AML-193 (cell line): ENCODE measurements around the gene LSM12.
"Not testable (repeated sequence)": the region's sequence is repeated elsewhere in the genome, so short reads cannot be mapped to it uniquely, and the experiment has no call there.

Experiments used
- DNase-seq, 2 experiments: peaks; one replicate each; lab custom pipeline; 2025; lab: John Stamatoyannopoulos, UW

Gene LSM12

DNA sequence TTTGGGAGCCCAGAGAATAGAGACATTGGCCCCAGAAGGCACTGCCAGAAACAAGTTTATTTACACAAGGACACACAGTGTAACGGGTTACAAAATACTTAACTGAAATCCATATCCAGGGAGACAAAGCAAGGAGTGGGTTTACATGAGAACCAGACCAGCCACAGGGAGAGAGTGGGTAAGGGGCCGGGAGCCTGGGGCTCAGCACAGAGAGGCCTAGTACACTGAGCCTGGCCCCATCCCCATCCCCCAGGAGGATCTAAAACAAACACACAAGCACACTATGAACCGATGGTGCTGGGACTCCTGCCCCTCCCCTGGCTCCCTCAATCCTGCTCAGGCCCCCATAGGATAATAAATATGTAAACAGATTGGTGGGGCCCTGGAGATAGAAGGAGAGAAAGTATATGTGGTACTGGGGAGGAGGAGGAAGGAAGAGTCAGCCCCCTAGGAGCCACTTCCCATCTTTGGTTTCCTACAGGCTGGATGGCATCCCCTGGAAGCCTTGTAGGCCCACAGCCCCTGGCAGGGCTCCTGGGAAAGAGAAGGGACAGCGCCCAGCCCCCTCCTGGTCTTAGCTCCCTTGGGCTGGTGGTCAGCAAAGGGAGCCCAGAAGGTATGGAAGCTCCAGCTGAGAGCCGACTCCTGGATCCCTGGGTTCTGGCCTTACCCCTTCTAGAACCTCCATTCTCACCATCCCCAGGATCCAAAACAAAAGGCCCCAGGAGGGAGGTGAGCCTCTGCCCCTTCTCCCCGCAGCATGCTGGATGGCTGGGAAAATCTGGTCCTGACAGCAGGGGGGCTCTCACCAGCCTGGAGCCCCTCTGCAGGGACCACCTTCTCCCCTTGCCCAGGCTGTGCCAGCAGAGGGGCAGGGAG lies 10.5 kb upstream of the LSM12 start:
- no peak for DNase-seq

DNA sequence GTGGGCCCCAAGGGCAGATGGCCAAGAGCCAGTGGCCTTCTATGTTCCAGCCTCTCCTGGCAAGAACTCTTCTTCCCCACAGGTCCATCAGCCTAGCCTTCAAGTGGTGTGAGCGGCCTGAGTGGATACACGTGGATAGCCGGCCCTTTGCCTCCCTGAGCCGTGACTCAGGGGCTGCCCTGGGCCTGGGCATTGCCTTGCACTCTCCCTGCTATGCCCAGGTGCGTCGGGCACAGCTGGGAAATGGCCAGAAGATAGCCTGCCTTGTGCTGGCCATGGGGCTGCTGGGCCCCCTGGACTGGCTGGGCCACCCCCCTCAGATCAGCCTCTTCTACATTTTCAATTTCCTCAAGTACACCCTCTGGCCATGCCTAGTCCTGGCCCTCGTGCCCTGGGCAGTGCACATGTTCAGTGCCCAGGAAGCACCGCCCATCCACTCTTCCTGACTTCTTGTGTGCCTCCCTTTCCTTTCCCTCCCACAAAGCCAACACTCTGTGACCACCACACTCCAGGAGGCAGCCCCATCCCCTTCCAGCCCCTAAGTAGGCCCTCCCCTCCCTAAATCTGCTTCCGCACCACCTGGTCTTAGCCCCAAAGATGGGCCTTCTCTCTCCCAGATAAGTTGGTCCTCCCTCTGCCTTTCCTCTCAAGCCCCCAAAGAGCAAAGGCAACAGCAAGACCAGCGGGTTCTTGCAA lies 9.3 kb upstream of the LSM12 start:
- DNase-seq, result no peak

DNA sequence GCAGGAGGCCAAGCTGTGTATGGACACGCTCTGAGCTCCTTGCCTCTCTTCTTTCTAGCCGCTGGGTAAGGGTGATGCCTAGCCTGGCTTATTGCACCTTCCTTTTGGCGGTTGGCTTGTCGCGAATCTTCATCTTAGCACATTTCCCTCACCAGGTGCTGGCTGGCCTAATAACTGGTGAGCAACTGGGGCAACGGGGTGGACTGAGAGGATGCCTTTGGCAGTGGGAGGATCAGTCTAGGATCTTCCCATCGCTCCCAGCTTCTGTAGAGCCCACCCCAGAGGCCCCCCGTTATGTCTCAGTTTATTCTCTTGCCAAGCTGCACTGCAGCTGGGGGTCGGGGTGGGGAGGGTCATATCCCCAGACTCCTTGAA lies 8.4 kb upstream of the LSM12 start:
- no peak for DNase-seq

DNA sequence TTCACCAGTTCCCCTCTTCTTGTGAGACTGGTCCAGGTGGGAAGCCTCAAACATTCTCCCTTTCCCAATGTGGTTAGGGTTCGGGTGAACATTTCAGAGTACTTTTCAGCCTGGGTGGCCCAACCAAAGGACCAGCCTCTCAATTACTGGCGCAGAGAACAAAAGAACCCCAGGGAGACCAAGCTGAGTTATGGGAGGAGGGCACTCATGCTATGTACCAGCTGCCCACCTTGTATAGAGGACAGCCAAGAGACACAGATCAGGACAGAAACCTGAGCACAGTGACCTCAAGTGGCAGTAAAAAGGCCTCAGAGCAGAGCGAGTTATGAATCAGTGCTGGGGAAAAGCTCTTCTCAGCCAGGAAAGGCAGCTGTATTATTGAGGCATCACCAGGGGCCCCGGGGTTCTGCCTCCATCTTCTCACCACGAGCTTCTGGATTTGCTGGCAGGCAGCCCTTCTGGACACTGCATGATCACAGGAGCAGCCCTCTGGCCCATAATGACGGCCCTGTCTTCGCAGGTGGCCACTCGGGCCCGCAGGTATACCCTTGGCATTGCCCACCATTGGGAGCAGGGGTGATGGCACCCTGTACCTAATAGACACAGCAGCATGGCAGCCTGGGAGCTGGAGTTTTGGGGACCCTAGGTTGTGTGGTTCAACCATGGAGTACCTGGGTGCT lies 7.9 kb upstream of the LSM12 start:
- DNase-seq, result no peak

- DNase-seq, result peak; percentile 42 to 47
These were observed 5.3 kb upstream of the LSM12 start for GRCh38 chr17:44071772-44072171.

GRCh38 chr17:44071198-44071520 lies 4.7 kb upstream of the LSM12 start:
- no peak for DNase-seq

DNA sequence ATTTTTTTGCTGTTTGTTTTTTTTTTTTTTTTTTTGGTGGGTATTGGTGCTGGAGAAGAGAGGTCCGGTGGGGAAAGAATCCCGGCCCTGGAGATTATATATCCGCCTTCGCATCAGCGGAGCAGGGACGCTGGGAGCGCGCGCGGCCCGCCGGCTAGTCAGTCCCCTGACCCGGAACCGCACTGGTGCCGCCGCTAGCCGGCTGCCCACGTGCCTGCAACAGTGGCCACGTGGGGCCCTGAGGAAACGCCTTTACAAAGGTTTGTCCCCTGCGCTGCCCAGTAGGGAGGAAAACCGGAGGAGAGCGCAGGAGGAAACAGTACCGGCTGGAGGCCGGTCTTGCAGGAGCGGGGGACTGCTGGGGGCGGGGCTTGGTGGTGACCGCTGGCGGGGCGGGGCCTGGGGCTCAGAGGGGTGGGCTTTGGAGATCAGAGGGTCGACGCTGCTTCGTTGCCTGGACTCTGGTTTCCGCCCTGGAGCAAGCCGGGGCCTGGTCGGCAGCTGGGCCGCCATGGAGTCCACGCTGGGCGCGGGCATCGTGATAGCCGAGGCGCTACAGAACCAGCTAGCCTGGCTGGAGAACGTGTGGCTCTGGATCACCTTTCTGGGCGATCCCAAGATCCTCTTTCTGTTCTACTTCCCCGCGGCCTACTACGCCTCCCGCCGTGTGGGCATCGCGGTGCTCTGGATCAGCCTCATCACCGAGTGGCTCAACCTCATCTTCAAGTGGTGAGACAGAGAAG lies 4.2 kb upstream of the LSM12 start, which contains the start of gene G6PC3:
Gene G6PC3 (plus strand): TSS at position 281 of the 743 bp plus-strand sequence. CDS start 231 bp downstream, at position 512.
- DNase-seq, result peak; percentile 97

- peak in 1 of 2 experiments; percentile 28 for DNase-seq
These were observed 3.5 kb upstream of the LSM12 start for GRCh38 chr17:44069974-44070454.

DNA sequence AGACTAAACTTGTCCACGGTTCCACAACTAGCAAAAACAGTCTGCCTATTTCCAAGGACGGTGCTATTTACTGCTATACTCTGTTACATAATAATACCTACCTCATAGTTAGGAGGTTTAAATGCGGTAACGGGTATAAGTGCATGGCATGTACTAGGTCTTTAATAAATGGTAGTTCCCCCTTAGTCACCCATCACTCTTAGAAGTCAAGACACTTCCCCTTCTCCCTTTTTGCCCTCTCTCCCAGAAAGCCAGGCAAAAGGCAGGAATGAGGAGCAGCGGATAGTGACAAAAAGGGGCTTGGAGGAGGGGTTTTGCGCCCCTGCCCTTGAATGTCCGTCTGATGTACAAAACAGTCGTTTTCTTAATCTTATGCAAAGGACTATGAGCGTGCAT lies 1.1 kb upstream of the LSM12 start:
- DNase-seq, result no peak

DNA sequence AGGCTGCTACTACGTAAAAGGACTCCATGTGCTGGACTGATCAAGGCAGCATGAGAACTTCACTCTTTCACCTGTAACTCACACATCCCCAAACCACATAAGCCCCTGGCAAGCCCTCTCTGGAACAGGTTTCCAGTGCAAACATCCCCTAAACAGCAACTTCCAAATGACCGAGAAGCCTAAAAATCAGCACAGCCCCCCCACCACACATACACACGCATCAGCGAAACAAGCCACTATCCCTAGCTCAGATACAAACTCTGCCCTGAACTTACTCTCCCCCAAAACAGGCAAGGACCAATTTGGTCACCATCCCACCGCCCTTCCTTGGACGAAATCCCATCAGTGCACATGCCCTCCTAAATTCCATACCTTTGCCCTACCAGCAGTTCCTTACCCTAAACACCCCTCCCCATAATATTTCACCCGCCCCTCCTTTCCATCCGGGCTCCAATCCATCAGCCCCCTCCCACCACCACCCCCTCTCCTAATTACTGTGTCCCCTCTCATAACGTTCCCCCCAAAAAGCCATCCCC lies 735 bp downstream of the LSM12 start:
- no peak for DNase-seq

- no peak for DNase-seq
These were observed 2.5 kb downstream of the LSM12 start for GRCh38 chr17:44063704-44064639.

GRCh38 chr17:44062871-44063270 lies 3.6 kb downstream of the LSM12 start:
- no peak for DNase-seq

DNA sequence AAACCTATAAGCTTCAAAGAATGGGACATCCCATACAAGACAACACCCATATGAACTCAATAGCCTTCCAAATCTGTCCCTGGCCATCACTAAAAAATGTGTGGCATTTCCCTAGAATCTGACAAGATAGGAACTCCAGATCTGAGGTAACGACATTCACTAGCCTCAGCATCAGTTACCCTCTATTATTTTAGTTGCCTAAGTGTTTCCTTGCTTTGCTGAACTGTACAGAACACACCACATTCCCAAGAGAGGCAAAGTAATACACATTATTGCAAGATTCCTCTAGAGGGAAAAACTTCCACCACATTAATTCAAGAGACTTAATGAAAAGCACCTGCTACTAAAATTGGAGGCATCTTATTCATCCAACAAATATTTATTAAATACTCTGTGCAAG lies 5.0 kb downstream of the LSM12 start:
- DNase-seq, result no peak

DNA sequence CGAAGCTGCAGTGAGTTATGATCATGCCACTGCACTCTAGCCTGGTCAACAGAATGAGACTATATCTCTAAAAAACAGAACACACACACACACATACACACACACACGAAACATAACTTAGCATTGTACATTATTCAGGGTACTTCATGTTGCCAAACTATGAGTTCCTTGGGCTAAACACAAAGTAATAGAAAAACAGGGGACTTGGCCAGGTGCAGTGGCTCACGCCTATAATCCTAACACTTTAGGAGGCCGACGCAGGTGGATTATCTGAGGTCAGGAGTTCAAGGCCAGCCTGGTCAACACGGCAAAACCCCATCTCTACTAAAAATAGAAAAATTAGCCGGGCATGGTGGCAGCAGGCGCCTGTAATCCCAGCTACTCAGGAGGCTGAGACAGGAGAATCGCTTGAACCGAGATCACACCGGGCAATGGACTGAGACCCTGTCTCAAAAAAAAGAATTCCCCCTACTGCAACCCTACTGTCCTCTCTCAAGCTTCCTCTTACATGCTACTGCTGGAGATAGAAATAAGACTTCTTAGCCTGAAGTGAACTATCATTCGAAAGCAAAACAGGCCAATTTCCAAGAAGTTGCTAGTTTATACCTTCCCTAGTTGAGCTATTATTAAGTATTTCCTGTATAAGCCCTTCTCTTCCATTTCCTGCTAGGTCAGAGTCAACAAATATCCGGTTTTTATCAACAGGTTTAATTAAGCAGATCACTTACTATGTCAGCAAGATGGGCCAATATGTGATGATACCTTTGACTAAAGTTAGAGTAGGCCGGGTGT lies 7.2 kb downstream of the LSM12 start:
- no peak for DNase-seq

GRCh38 chr17:44053125-44053872 lies 13.2 kb downstream of the LSM12 start:
- DNase-seq, result no peak

- no peak for DNase-seq
These were observed 17.0 kb downstream of the LSM12 start for GRCh38 chr17:44049294-44050060.

DNA sequence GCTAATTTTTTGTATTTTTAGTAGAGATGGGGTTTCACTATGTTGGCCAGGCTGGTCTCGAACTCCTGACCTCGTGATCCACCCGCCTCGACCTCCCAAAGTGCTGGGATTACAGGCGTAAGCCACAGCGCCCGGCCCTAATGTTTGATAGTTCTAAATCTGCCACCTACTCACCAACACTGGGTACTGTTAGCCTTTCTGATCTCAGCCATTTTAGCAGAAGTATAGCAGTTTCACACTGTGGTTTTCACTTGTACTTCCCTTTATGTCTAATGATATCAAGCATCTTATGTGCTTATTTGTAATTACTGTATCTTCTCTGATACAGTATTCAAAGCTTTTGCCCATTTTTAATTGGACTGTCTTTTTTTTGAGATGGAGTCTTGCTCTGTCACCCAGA lies 19.6 kb downstream of the LSM12 start:
- not testable (repeated sequence) for DNase-seq

- no peak for DNase-seq
These were observed 21.0 kb downstream of the LSM12 start for GRCh38 chr17:44045486-44045885.
